Body of pancreas (tissue), 4 donors: Measurements from ENCODE around the gene CDS2. TPM values are rescaled to one million over a fixed set of nuclear protein-coding genes. Genes with fewer than 3 reads are reported as not detected.

Source experiments
- ATAC-seq: fragments of 150-250 bp; one replicate; pipeline ENCODE4 v1.9.1; 2016
- DNase-seq, 4 donors: peaks; one replicate each; pipeline ENCODE4 v3.0.0-alpha.2; 2019
- H3K27ac ChIP-seq, 4 donors: fragments of 200-600 bp; sonication (generic); 1 replicate in 3 of 4; 2 replicates in 1 of 4; pipeline versions ENCODE4 v1.5.1 to v1.6.1; 2016 to 2019; ENCODE audit warnings: mild to moderate bottlenecking in 1 of 4, mixed read lengths in 1 of 4, moderate library complexity in 1 of 4
- H3K27me3 ChIP-seq, 2 donors: fragments of 200-600 bp; sonication (generic); one replicate each; pipeline ENCODE4 v1.6.0; 2016; ENCODE audit warnings: mild to moderate bottlenecking in 1 of 2
- H3K36me3 ChIP-seq, 2 donors: fragments of 200-600 bp; sonication (generic); replicated peaks in 1 of 2; 2 replicates each; pipeline ENCODE4 v1.5.1; 2016; ENCODE audit warnings: low read depth in 2 of 2; ENCODE audit not compliant: insufficient read depth in 1 of 2
- H3K4me1 ChIP-seq: fragments of 200-600 bp; sonication (generic); one replicate; pipeline ENCODE4 v1.6.0; 2016
- H3K4me3 ChIP-seq, 2 donors: fragments of 200-600 bp; sonication (generic); 1 replicate in 1 of 2; 2 replicates in 1 of 2; pipeline ENCODE4 v1.5.1; 2016 to 2019
- H3K9me3 ChIP-seq, 3 donors: fragments of 200-600 bp; sonication (generic); 1 replicate in 2 of 3; 2 replicates in 1 of 3; pipeline ENCODE4 v1.5.1; 2016
- POLR2A ChIP-seq, 3 donors: fragments of 450-650 bp; IDR thresholded peaks; one replicate each; pipeline ENCODE4 v1.6.1; 2016; ENCODE audit warnings: antibody characterized with exemption in 3 of 3, mild to moderate bottlenecking in 2 of 3
- WGBS, 2 donors: methylation state at CpG; one replicate each; pipeline ENCODE4 v1.1.5; 2017; 5-methylcytosine and 5-hydroxymethylcytosine counted together
- intact Hi-C: fragments of 100-400 bp; cut with DNase I; formaldehyde crosslinking; loops from one replicate; pipeline ENCODE4 v1.15.1; 2023
- total RNA-seq, 2 donors: library from RNA; depleted of rRNA; stranded (reverse); fragments of >200 nt; gene quantifications; one replicate each; pipeline ENCODE4 v1.1.0, GENCODE V29; 2016
- TF ChIP-seq, protein P1 (sequence below), 7 experiments: fragments of 450-650 bp in 4 of 7; fragments of 200-600 bp in 3 of 7; sonication (generic) in 3 of 7; IDR thresholded peaks; one replicate each; pipeline ENCODE4 v1.5.1; 2016 to 2019; ENCODE audit warnings: antibody characterized with exemption in 7 of 7

Gene CDS2
- total RNA-seq, 2 donors from 2014 or later = 10.2 to 13.5 TPM

DNA sequence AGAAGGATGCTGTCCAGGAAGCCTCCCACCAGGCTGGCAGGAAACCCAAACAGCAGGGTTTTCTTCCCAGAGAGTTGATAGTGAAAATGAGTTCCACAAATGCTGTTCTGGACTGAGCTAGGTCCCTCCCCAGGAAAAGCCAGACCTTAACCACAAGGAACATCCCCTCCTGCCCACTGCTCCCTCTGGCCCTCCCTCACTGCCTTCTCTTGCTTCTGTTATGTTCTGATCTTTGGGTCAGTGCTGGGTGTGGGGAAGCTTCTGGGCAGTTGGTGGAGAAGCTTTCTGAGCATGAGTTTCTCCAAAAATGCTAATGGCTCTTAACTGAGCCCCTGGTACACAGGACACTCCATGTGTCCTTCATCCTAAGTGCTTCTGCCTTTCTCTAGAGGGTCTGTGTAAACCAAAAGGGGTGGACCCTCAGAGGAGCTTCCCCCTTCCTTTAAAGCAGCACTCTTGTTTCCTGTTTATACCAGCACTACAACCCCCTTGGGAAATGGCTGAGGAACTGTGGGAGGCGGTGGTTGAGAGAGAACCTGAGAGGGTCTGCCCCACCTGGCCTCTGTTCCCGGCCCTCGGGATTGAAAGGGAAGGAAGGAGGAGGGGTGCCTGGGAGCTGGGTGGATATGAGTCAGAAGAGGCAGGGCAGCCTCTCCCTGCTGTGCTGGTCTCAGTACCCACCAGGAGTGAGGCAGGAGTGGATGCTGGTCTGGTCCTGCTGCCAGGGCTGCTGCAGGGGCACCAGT is 42.0 kb downstream of the CDS2 start:
- no peaks in the 10 kb centered on the region for H3K9me3 ChIP-seq
- H3K27ac ChIP-seq = peak overlapping the region in 2 of 4 donors; percentile 24 to 30
- TF ChIP-seq POLR2A (IDR thresholded peaks at IDR 0.05) = no peak
- TF ChIP-seq, protein P1, sequence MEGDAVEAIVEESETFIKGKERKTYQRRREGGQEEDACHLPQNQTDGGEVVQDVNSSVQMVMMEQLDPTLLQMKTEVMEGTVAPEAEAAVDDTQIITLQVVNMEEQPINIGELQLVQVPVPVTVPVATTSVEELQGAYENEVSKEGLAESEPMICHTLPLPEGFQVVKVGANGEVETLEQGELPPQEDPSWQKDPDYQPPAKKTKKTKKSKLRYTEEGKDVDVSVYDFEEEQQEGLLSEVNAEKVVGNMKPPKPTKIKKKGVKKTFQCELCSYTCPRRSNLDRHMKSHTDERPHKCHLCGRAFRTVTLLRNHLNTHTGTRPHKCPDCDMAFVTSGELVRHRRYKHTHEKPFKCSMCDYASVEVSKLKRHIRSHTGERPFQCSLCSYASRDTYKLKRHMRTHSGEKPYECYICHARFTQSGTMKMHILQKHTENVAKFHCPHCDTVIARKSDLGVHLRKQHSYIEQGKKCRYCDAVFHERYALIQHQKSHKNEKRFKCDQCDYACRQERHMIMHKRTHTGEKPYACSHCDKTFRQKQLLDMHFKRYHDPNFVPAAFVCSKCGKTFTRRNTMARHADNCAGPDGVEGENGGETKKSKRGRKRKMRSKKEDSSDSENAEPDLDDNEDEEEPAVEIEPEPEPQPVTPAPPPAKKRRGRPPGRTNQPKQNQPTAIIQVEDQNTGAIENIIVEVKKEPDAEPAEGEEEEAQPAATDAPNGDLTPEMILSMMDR (IDR thresholded peaks at IDR 0.05) = no peak
- H3K4me1 ChIP-seq = peaks cover 6% of the 10 kb centered on the region
- peak in 1 of 4 donors; percentile 8 for DNase-seq
- no peaks in the 10 kb centered on the region for H3K27me3 ChIP-seq
- peak; percentile 39 for ATAC-seq
- 26 to 54% methylated on average over 3 of the region's 3 CpGs for WGBS, 2 donors
- intact Hi-C loops = no loop called here
- H3K4me3 ChIP-seq = no peak overlapping the region
- H3K36me3 ChIP-seq = no peaks in the 10 kb centered on the region

DNA sequence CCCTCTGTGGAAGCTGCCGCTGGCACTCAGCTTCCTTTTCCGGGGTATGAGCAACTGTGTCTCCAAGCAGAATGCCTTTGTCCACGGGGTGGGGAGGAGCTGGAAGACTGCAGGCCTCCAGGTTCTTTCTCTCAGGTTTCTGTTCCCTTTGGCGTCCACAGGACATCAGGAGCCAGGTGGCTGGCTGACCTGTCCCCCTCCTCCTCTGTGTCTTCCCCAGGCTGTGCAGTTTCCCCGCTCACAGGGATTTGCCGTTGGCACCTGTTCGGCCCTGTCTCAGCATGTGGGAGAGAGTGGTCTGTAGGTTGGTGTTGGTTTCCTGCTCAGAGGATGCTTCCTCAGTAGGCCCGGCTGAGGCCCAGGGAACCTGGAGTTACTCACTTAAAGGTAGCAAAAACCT is 43.5 kb downstream of the CDS2 start:
- Histone ChIP-seq H3K4me1 (peaks cover 6% of the 10 kb centered on the region), H3K4me3 (no peak overlapping the region), H3K36me3 (no peaks in the 10 kb centered on the region), H3K9me3 (no peaks in the 10 kb centered on the region), H3K27ac (peak overlapping the region in 1 of 4 donors; percentile 31), H3K27me3 (no peaks in the 10 kb centered on the region)
- intact Hi-C loops = no loop called here
- no peak for TF ChIP-seq POLR2A (IDR thresholded peaks at IDR 0.05)
- TF ChIP-seq, protein P1 (IDR thresholded peaks at IDR 0.05) = no peak
- ATAC-seq (no peak), DNase-seq (no peak)
- WGBS, 2 donors = 79 to 87% methylated on average over 7 to 8 of the region's 8 CpGs

DNA sequence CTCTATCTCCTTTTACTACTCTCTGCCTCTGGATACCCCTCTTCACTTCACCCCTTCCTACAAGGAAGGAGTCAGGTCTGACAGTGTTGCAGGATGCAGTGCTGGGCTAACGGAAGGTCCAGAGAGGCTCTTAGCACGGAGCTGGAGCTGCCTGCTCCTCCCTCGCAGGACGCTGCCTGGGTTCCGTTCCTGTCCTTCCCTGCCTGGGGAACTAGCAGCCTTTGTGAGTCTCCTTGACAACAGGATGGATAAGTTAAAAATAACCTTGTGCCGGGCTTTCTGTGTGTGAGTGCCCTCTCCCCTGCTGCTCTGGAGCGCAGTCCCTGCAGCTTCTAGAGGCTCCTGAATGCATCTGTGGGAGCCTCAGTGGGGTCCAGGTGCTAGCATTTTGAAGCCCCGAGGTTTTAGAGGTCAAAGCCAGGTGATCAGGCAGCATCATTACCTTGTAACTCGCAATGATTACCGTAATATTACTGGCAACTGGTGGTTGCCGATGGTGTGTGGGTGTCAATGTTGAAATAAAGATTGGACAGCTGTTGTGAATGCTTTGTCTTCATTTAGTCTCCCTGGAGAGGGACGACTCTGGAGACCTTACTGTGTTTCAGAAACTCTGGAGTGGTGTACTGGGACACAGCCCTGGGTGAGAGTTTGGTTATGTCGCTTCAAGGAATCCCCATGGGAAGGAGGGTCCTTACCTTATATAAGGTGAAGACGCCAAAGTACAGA is 44.4 kb downstream of the CDS2 start:
- DNase-seq = peak in 2 of 4 donors; percentile 23 to 30
- H3K9me3 ChIP-seq = no peaks in the 10 kb centered on the region
- TF ChIP-seq, protein P1 (IDR thresholded peaks at IDR 0.05) = no peak
- no peak for TF ChIP-seq POLR2A (IDR thresholded peaks at IDR 0.05)
- no peaks in the 10 kb centered on the region for H3K27me3 ChIP-seq
- peak; percentile 41 for ATAC-seq
- peaks cover 6% of the 10 kb centered on the region for H3K4me1 ChIP-seq
- no peaks in the 10 kb centered on the region for H3K36me3 ChIP-seq
- 75 to 80% methylated on average over 13 to 14 of the region's 14 CpGs for WGBS, 2 donors
- intact Hi-C loops = no loop called here
- no peak overlapping the region for H3K27ac ChIP-seq
- H3K4me3 ChIP-seq = no peak overlapping the region

DNA sequence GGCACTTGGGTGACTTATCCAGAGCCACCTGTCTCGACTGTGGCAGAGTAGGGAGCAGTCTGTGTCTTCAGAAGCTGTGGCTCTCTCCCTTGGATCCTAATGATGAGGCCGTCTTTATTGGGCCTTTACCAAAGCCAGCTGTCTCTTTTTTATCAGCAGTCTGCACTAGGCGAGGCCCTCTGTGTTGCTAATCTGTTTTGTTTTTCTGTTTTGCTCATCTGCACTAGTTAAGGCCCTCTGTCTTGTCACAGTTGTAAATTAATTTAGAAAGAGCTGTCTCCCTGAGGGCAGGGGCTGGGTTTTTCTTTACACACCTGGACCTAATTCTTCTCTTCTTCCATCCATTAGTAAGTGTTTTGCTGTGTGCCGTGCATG is 45.0 kb downstream of the CDS2 start:
- no peak for TF ChIP-seq POLR2A (IDR thresholded peaks at IDR 0.05)
- TF ChIP-seq, protein P1 (IDR thresholded peaks at IDR 0.05) = no peak
- DNase-seq = no peak
- Histone ChIP-seq H3K27me3 (no peaks in the 10 kb centered on the region), H3K4me1 (peaks cover 6% of the 10 kb centered on the region), H3K9me3 (no peaks in the 10 kb centered on the region), H3K27ac (peak overlapping the region in 1 of 4 donors; percentile 2), H3K36me3 (no peaks in the 10 kb centered on the region), H3K4me3 (no peak overlapping the region)
- no peak for ATAC-seq
- intact Hi-C loops = no loop called here
- 77 to 81% methylated on average over 4 of the region's 4 CpGs for WGBS, 2 donors
